B cell (primary cell): Measurements from ENCODE around the gene STARD6. TPM values are rescaled to one million over a fixed set of nuclear protein-coding genes. Genes with fewer than 3 reads are reported as not detected.

Experiments used
- ATAC-seq: fragments of 200-7000 bp; cut with Tn5 transposase; one replicate; pipeline ENCODE4 v1.10.0; 2021; ENCODE audit warnings: low read depth, mild to moderate bottlenecking, moderate number of reproducible peaks, moderate library complexity
- CTCF ChIA-PET: fragments of 350-600 bp; sonication (Branson Sonifier 250); formaldehyde crosslinking; loops from one replicate; lab custom pipeline; 2021; ENCODE audit warnings: antibody characterized with exemption, inconsistent platforms; lab: Charles Lee
- POLR2A ChIA-PET: fragments of 350-600 bp; sonication (Branson Sonifier 250); formaldehyde crosslinking; loops from one replicate; lab custom pipeline; 2021; ENCODE audit warnings: antibody characterized with exemption; lab: Charles Lee
- DNase-seq: peaks from one replicate; pipeline ENCODE4 v3.0.0; 2013
- H2AFZ ChIP-seq: 2 replicates; pipeline ENCODE4 v1.6.1; 2012; ENCODE audit warnings: mild to moderate bottlenecking, low read depth, low read length; ENCODE audit not compliant: insufficient read depth, poor library complexity, severe bottlenecking
- H3K27ac ChIP-seq, 2 donors: 1 replicate in 1 of 2; 2 replicates in 1 of 2; pipeline ENCODE4 v1.5.1; 2012 to 2013; ENCODE audit warnings: low read length in 2 of 2, mild to moderate bottlenecking in 2 of 2, moderate library complexity in 1 of 2
- H3K27me3 ChIP-seq, 4 experiments: fragments of 200-600 bp in 1 of 4; sonication (generic) in 1 of 4; replicated peaks in 1 of 4; 1 replicate in 2 of 4; 2 replicates in 2 of 4; pipeline versions ENCODE4 v1.6.1 to v1.7.0; 2013 to 2016; ENCODE audit warnings: low read length in 3 of 4, mild to moderate bottlenecking in 2 of 4, mixed read lengths in 1 of 4, moderate library complexity in 1 of 4; ENCODE audit not compliant: insufficient read depth in 4 of 4, control insufficient read depth in 3 of 4; ENCODE audit errors: control extremely low read depth in 1 of 4
- H3K36me3 ChIP-seq, 2 experiments: replicated peaks in 1 of 2; 1 replicate in 1 of 2; 2 replicates in 1 of 2; pipeline versions ENCODE4 v1.6.1 to v1.7.1; 2013; ENCODE audit warnings: low read length in 1 of 2; ENCODE audit not compliant: insufficient read depth in 2 of 2, control insufficient read depth in 1 of 2; ENCODE audit errors: control extremely low read depth in 1 of 2, extremely low read depth in 1 of 2
- H3K4me1 ChIP-seq, 2 donors: fragments of 200-600 bp in 1 of 2; sonication (generic) in 1 of 2; 1 replicate in 1 of 2; 2 replicates in 1 of 2; pipeline versions ENCODE4 v1.5.1 to v1.6.1; 2013 to 2017; ENCODE audit warnings: low read length in 2 of 2; ENCODE audit not compliant: control insufficient read depth in 2 of 2, insufficient read depth in 2 of 2
- H3K4me2 ChIP-seq: replicated peaks from 2 replicates; pipeline ENCODE3; 2012; ENCODE audit warnings: mild to moderate bottlenecking, low read depth, low read length; ENCODE audit not compliant: poor library complexity, severe bottlenecking
- H3K4me3 ChIP-seq, 5 experiments: fragments of 200-600 bp in 1 of 5; sonication (generic) in 1 of 5; 1 replicate in 3 of 5; 2 replicates in 2 of 5; pipeline versions ENCODE4 v1.5.1 to v1.7.0; 2011 to 2016; ENCODE audit warnings: low read length in 4 of 5, mild to moderate bottlenecking in 4 of 5, low read depth in 2 of 5, control low read depth in 1 of 5, moderate library complexity in 1 of 5; ENCODE audit not compliant: insufficient read depth in 1 of 5; ENCODE audit errors: control extremely low read depth in 1 of 5, extremely low read depth in 1 of 5
- H3K79me2 ChIP-seq: fragments of 200-600 bp; sonication (generic); one replicate; pipeline ENCODE4 v1.6.0; 2016; ENCODE audit warnings: low read length; ENCODE audit not compliant: control insufficient read depth, insufficient read depth
- H3K9ac ChIP-seq: fragments of 200-600 bp; sonication (generic); 2 replicates; pipeline ENCODE4 v1.6.1; 2017; ENCODE audit warnings: mild to moderate bottlenecking, low read length, moderate library complexity
- H3K9me3 ChIP-seq, 3 donors: one replicate each; pipeline versions ENCODE4 v1.6.1 to v1.7.1; 2013; ENCODE audit warnings: low read length in 2 of 3; ENCODE audit not compliant: control insufficient read depth in 2 of 3, insufficient read depth in 1 of 3; ENCODE audit errors: control extremely low read depth in 1 of 3
- H4K20me1 ChIP-seq: 2 replicates; pipeline ENCODE4 v1.6.0; 2012; ENCODE audit warnings: mild to moderate bottlenecking, low read length; ENCODE audit not compliant: insufficient read depth, control insufficient read depth, poor library complexity, severe bottlenecking
- H3K27ac Mint-ChIP-seq: one replicate; pipeline ENCODE4 v1.8.0; 2021; ENCODE audit warnings: mixed read lengths
- H3K27me3 Mint-ChIP-seq: one replicate; pipeline ENCODE4 v1.8.0; 2021; ENCODE audit warnings: mixed read lengths
- H3K4me1 Mint-ChIP-seq: one replicate; pipeline ENCODE4 v1.8.0; 2021; ENCODE audit warnings: mixed read lengths
- H3K4me3 Mint-ChIP-seq: one replicate; pipeline ENCODE4 v1.8.0; 2021; ENCODE audit warnings: mixed read lengths
- H3K9me3 Mint-ChIP-seq: one replicate; pipeline ENCODE4 v1.8.0; 2022; ENCODE audit warnings: mixed read lengths; ENCODE audit not compliant: insufficient read depth
- CTCF ChIP-seq: fragments of 200-600 bp; IDR thresholded peaks from one replicate; pipeline ENCODE4 v1.8.0; 2022; ENCODE audit warnings: antibody characterized with exemption, mild to moderate bottlenecking
- EZH2 ChIP-seq: IDR thresholded peaks from 2 replicates; pipeline ENCODE4 v1.6.1; 2012; ENCODE audit warnings: borderline replicate concordance, low read depth, mild to moderate bottlenecking, moderate library complexity, low read length; ENCODE audit not compliant: insufficient read depth, poor library complexity, severe bottlenecking
- WGBS: methylation state at CpG from one replicate; pipeline ENCODE4 v1.1.5; 2013; ENCODE audit warnings: missing lambda C conversion rate; ENCODE audit not compliant: insufficient coverage; 5-methylcytosine and 5-hydroxymethylcytosine counted together
- intact Hi-C: fragments of 100-400 bp; cut with micrococcal nuclease; formaldehyde crosslinking; loops from one replicate; pipeline ENCODE4 v1.10.0; 2022
- polyA plus RNA-seq: library from polyadenylated mRNA; depleted of rRNA; stranded (reverse); fragments of >200 nt; gene quantifications from 2 replicates; pipeline ENCODE4 v1.2.3, GENCODE V29; 2012
- total RNA-seq, 2 donors: library from RNA; stranded (reverse); fragments of 120-200 nt in 1 of 2; gene quantifications; 1 replicate in 1 of 2; 2 replicates in 1 of 2; pipeline versions ENCODE4 v1.2.3 to v1.2.4, GENCODE V29; 2013 to 2022

STARD6 gene
- total and polyA plus RNA-seq, 2 donors (not counting 1 experiment from before 2014, with no cell fraction given) = not detected

- H3K36me3 ChIP-seq = peaks cover 8 to 30% of the 10 kb centered on the region in 2 experiments
- intact Hi-C loops = no loop called here
- no peak overlapping the region for H3K4me2 ChIP-seq
Observed at GRCh38 chr18:54284981-54285785, 72.5 kb downstream of the STARD6 start.

More at GRCh38 chr18:54284981-54285785, 72.5 kb downstream of the STARD6 start:
- 61% methylated on average over 3 of the region's 8 CpGs for WGBS
- DNase-seq = no peak
- ChIA-PET POLR2A (no interaction called here), CTCF (no interaction called here)
- no peaks in the 10 kb centered on the region for H3K4me1 ChIP-seq
- no peak overlapping the region for H3K4me3 ChIP-seq
- Mint-ChIP-seq H3K27me3 (no peaks in the 10 kb centered on the region), H3K4me1 (no peaks in the 10 kb centered on the region), H3K9me3 (no peaks in the 10 kb centered on the region), H3K4me3 (no peak overlapping the region), H3K27ac (no peak overlapping the region)
- no peaks in the 10 kb centered on the region for H3K27me3 ChIP-seq
- ATAC-seq = no peak
- H4K20me1 ChIP-seq = no peaks in the 10 kb centered on the region
- H3K9me3 ChIP-seq = peaks cover 0 to 2% (median 0%) of the 10 kb centered on the region in 3 donors
- no peak overlapping the region for H2AFZ ChIP-seq
- H3K27ac ChIP-seq = no peak overlapping the region
- H3K79me2 ChIP-seq = no peaks in the 10 kb centered on the region
- TF ChIP-seq CTCF = no peak
- no peak for TF ChIP-seq EZH2
- no peak overlapping the region for H3K9ac ChIP-seq
